ENCODE data around the gene FAM120AOS. TPM values are rescaled to one million over a fixed set of nuclear protein-coding genes. Genes with fewer than 3 reads are reported as not detected.

The FAM120AOS gene
- total RNA-seq, 4 donors from 2014 or later = 29.7 to 69.9 (median 48.2) TPM

- no peaks in the 10 kb centered on the region for H3K4me1 ChIP-seq
- no peak overlapping the region for H3K4me3 ChIP-seq
- H3K36me3 ChIP-seq = no peaks in the 10 kb centered on the region
- H3K27ac ChIP-seq = no peak overlapping the region
- H3K27me3 ChIP-seq = no peaks in the 10 kb centered on the region
- DNase-seq = no peak
- peaks cover 0 to 17% (median 1%) of the 10 kb centered on the region in 4 donors for H3K9me3 ChIP-seq
- TF ChIP-seq CTCF (IDR thresholded peaks at IDR 0.05) = no peak
- no peak for TF ChIP-seq POLR2A (IDR thresholded peaks at IDR 0.05)
These were observed 38.1 kb downstream of the FAM120AOS start for GRCh38 chr9:93415176-93415690.

GRCh38 chr9:93413530-93413929 lies 39.9 kb downstream of the FAM120AOS start:
- Histone ChIP-seq H3K27ac (no peak overlapping the region), H3K4me3 (no peak overlapping the region), H3K9me3 (peaks cover 0 to 3% (median 1%) of the 10 kb centered on the region in 4 donors), H3K27me3 (no peaks in the 10 kb centered on the region), H3K36me3 (no peaks in the 10 kb centered on the region), H3K4me1 (no peaks in the 10 kb centered on the region)
- TF ChIP-seq CTCF (IDR thresholded peaks at IDR 0.05) (no peak), POLR2A (IDR thresholded peaks at IDR 0.05) (no peak)
- no peak for DNase-seq

GRCh38 chr9:93406371-93406770 lies 47.0 kb downstream of the FAM120AOS start:
- Histone ChIP-seq H3K27me3 (no peaks in the 10 kb centered on the region), H3K4me1 (no peaks in the 10 kb centered on the region), H3K9me3 (no peaks in the 10 kb centered on the region), H3K27ac (no peak overlapping the region), H3K36me3 (no peaks in the 10 kb centered on the region), H3K4me3 (no peak overlapping the region)
- no peak for TF ChIP-seq POLR2A (IDR thresholded peaks at IDR 0.05)
- TF ChIP-seq CTCF (IDR thresholded peaks at IDR 0.05) = no peak
- no peak for DNase-seq

DNA sequence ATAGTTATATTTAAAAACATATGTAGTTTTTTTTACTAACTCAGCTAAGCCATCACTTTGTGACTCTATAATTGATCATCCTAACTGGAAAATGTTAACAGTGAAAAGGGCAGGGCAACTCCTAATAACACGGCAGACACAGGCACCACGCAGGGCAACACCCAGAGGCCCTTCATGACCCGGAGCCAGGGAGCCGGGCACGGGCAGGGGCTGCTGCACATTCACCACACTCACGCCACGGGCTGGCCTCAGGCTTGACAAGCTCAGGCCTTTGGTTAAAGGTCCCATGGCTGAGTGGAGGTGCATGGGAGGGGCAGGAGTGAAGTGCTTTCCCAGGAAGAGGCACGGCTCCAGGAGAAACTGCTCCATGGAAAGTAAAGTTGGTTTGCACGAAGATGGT lies 54.9 kb downstream of the FAM120AOS start:
- no peak for DNase-seq
- no peak overlapping the region for H3K27ac ChIP-seq
- no peaks in the 10 kb centered on the region for H3K36me3 ChIP-seq
- no peak overlapping the region for H3K4me3 ChIP-seq
- H3K27me3 ChIP-seq = no peaks in the 10 kb centered on the region
- TF ChIP-seq CTCF (IDR thresholded peaks at IDR 0.05) (no peak), POLR2A (IDR thresholded peaks at IDR 0.05) (no peak)
- no peaks in the 10 kb centered on the region for H3K9me3 ChIP-seq
- no peaks in the 10 kb centered on the region for H3K4me1 ChIP-seq

DNA sequence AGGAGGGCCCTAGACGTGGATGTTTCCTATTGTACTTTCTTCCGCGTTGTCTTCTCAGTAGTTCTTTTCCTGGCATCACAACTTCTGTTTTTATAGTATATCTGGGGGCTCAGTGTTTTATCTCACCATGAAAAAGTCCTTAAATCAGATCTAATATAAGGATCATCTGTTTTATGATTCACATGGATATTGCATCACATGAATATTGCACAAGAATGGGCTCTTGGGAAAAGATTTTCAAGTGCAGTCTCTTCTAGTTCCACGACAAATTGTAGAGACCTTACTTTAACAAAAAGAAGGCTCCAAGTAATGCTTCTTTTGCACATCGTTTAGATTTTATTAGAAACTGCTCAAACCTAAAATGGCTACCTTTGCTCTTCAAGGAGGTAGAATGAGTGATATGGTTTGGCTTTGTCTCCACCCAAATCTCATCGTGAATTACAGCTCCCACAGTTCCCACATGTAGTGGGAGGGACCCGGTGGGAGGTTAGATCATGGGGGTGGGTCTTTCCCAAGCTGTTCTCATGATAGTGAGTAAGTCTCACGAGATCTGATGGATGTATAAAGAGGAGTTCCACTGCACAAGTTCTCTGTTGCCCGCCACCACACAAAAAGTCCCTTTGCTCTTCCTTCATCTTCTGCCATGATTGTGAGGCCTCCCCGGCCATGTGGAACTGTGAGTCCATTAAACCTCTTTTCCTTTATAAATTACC lies 55.6 kb downstream of the FAM120AOS start:
- H3K36me3 ChIP-seq = no peaks in the 10 kb centered on the region
- DNase-seq = no peak
- H3K4me1 ChIP-seq = no peaks in the 10 kb centered on the region
- no peak overlapping the region for H3K27ac ChIP-seq
- TF ChIP-seq POLR2A (IDR thresholded peaks at IDR 0.05) (no peak), CTCF (IDR thresholded peaks at IDR 0.05) (no peak)
- H3K9me3 ChIP-seq = no peaks in the 10 kb centered on the region
- H3K27me3 ChIP-seq = no peaks in the 10 kb centered on the region
- H3K4me3 ChIP-seq = no peak overlapping the region

Small RNAs within 50 kb of the gene (small RNA-seq; reads per million reads assigned to genes)
- 0 reads per million in 2 donors for gene RF00019

Other genes with a start within 250 kb of the FAM120AOS start
- gene FAM120A, start 1.9 kb downstream of the FAM120AOS start, total RNA-seq = 100 to 1,000 TPM; 128 to 159 (median 136) TPM
- 10 to 100 TPM; 12.3 to 26.4 (median 19.5) TPM for gene PHF2, start 123.0 kb upstream of the FAM120AOS start, total RNA-seq